SK-N-SH treated with all-trans-retinoic acid at 6 μM for 48 hours (cell line): ENCODE results near the gene TAGLN2.

ENCODE experiments used
- ARNTL ChIP-seq: fragments of 450-650 bp; formaldehyde crosslinking; IDR thresholded peaks from 2 replicates; pipeline ENCODE4 v1.5.0; 2020; ENCODE audit warnings: low read depth, mild to moderate bottlenecking, moderate library complexity, borderline replicate concordance
- ESRRG ChIP-seq: fragments of 250-450 bp; sonication (Bioruptor Pico); IDR thresholded peaks from 2 replicates; pipeline ENCODE4 v1.6.1; 2021; ENCODE audit warnings: mild to moderate bottlenecking
- OSR1 ChIP-seq: fragments of 250-450 bp; sonication (Bioruptor Pico); IDR thresholded peaks from 2 replicates; pipeline ENCODE4 v1.8.0; 2022; ENCODE audit warnings: moderate library complexity, mild to moderate bottlenecking, inconsistent platforms
- PATZ1 ChIP-seq: fragments of 250-450 bp; sonication (Bioruptor Pico); IDR thresholded peaks from 2 replicates; pipeline ENCODE4 v1.8.0; 2020; ENCODE audit warnings: mild to moderate bottlenecking, moderate library complexity, borderline replicate concordance
- POU6F1 ChIP-seq: fragments of 250-450 bp; sonication (Bioruptor Pico); IDR thresholded peaks from 2 replicates; pipeline ENCODE4 v1.8.0; 2021; ENCODE audit warnings: low read depth, mild to moderate bottlenecking, moderate library complexity, borderline replicate concordance
- SNAI2 ChIP-seq: fragments of 250-450 bp; sonication (Bioruptor Pico); IDR thresholded peaks from 2 replicates; pipeline ENCODE4 v1.5.0; 2020; ENCODE audit warnings: mild to moderate bottlenecking, moderate library complexity
- TOX ChIP-seq: fragments of 250-450 bp; sonication (Bioruptor Pico); IDR thresholded peaks from 2 replicates; pipeline ENCODE4 v1.8.0; 2021; ENCODE audit warnings: mild to moderate bottlenecking, moderate library complexity, borderline replicate concordance
- ZC3H10 ChIP-seq: fragments of 250-450 bp; sonication (Bioruptor Pico); IDR thresholded peaks from 2 replicates; pipeline ENCODE4 v1.5.1; 2021; ENCODE audit warnings: mild to moderate bottlenecking, moderate library complexity
- ZFP3 ChIP-seq: fragments of 250-450 bp; sonication (Bioruptor Pico); IDR thresholded peaks from 2 replicates; pipeline ENCODE4 v1.5.0; 2020; ENCODE audit warnings: mild to moderate bottlenecking, moderate library complexity
- ZNF8 ChIP-seq: fragments of 450-650 bp; formaldehyde crosslinking; IDR thresholded peaks from 2 replicates; pipeline ENCODE4 v1.5.0; 2020; ENCODE audit warnings: mild to moderate bottlenecking, moderate library complexity
- TF ChIP-seq, protein P1 (sequence below): fragments of 250-450 bp; sonication (Bioruptor Pico); IDR thresholded peaks from 2 replicates; pipeline ENCODE4 v1.5.1; 2021; ENCODE audit warnings: mild to moderate bottlenecking, moderate library complexity

DNA sequence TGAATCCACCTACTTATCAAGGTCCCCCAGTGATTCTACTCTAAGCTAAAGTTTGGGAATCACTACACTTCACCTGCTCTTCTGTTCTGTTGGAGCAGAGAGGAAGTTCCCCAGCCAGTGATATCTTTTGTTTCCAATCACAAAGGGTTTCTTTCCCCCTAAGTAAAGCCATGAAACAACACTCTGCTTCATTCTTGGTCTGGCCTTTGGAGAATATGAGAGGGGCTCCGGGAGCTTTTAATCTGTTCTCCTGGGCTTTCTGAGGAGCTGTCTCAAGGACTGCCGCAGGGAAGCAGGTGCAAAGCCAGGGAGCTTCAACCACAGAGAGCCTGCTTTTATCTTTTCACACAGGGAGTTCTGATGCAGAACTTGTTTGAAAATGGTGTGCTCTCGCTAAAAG, 38.8 kb upstream of the TAGLN2 start:
- TF ChIP-seq, protein P1, sequence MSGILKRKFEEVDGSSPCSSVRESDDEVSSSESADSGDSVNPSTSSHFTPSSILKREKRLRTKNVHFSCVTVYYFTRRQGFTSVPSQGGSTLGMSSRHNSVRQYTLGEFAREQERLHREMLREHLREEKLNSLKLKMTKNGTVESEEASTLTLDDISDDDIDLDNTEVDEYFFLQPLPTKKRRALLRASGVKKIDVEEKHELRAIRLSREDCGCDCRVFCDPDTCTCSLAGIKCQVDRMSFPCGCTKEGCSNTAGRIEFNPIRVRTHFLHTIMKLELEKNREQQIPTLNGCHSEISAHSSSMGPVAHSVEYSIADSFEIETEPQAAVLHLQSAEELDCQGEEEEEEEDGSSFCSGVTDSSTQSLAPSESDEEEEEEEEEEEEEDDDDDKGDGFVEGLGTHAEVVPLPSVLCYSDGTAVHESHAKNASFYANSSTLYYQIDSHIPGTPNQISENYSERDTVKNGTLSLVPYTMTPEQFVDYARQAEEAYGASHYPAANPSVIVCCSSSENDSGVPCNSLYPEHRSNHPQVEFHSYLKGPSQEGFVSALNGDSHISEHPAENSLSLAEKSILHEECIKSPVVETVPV (CRISPR knock-in tag): no peak
- TF ChIP-seq POU6F1 (no peak), PATZ1 (CRISPR knock-in tag) (no peak), ZNF8 (CRISPR knock-in tag) (no peak), ARNTL (CRISPR knock-in tag) (no peak), ZFP3 (CRISPR knock-in tag) (no peak), SNAI2 (CRISPR knock-in tag) (no peak), ESRRG (no peak), OSR1 (no peak), TOX (CRISPR knock-in tag) (no peak), ZC3H10 (CRISPR knock-in tag) (no peak)
